Measurements from ENCODE around the gene TMEM233. TPM values are rescaled to one million over a fixed set of nuclear protein-coding genes. Genes with fewer than 3 reads are reported as not detected.
A peak's percentile ranks its signal among the peaks of the same experiment; 100 is the strongest.

TMEM233 gene
- total RNA-seq, 1 experiment from 2014 or later = 0.28 TPM

- Mint-ChIP-seq H3K27me3 (ENCODE audit: low read depth) (peaks cover 98% of the 10 kb centered on the region), H3K4me1 (peaks cover 27% of the 10 kb centered on the region), H3K4me3 (peak overlapping the region; percentile 84), H3K27ac (no peak overlapping the region), H3K36me3 (no peaks in the 10 kb centered on the region), H3K9me3 (no peaks in the 10 kb centered on the region)
- ChIA-PET POLR2A (no interaction called here), CTCF (interaction anchor here (1.0 to 3.1 kb wide), 5 partner anchors 13 to 1219 kb away, joined by 3 to 20 read pairs (median 5); partner anchors contain the start of gene SUDS3)
- peak; percentile 37 for DNase-seq (ENCODE audit: low spot score)
- peak; percentile 52 for ATAC-seq
- TF ChIP-seq CDX4 (CRISPR knock-in tag; IDR thresholded peaks at IDR 0.05; ENCODE audit: borderline replicate concordance) (no peak), ZNF423 (CRISPR knock-in tag; IDR thresholded peaks at IDR 0.05) (0 out of 2 replicates have a peak, but pooled peaks have one; percentile 20), NR2C2 (CRISPR knock-in tag; IDR thresholded peaks at IDR 0.05) (no peak), RELA (CRISPR knock-in tag; IDR thresholded peaks at IDR 0.05; ENCODE audit: borderline replicate concordance) (no peak)
Observed at GRCh38 chr12:119594772-119595445, 1.3 kb downstream of the TMEM233 start.

GRCh38 chr12:119598159-119598558, 4.6 kb downstream of the TMEM233 start:
- ATAC-seq (no peak), DNase-seq (ENCODE audit: low spot score) (no peak)
- Mint-ChIP-seq H3K27ac (no peak overlapping the region), H3K4me1 (peaks cover 25% of the 10 kb centered on the region), H3K4me3 (no peak overlapping the region), H3K9me3 (no peaks in the 10 kb centered on the region), H3K36me3 (no peaks in the 10 kb centered on the region), H3K27me3 (ENCODE audit: low read depth) (peaks cover 75% of the 10 kb centered on the region)
- POLR2A ChIA-PET = no interaction called here
- TF ChIP-seq E2F5 (CRISPR knock-in tag; IDR thresholded peaks at IDR 0.05) (no peak), SMAD3 (CRISPR knock-in tag; IDR thresholded peaks at IDR 0.05; ENCODE audit: borderline replicate concordance) (no peak), SMAD4 (CRISPR knock-in tag; IDR thresholded peaks at IDR 0.05) (no peak), ZMAT4 (CRISPR knock-in tag; IDR thresholded peaks at IDR 0.05) (no peak), ZNF671 (CRISPR knock-in tag; IDR thresholded peaks at IDR 0.05) (no peak), NR1H2 (CRISPR knock-in tag; IDR thresholded peaks at IDR 0.05) (no peak), ZNF232 (CRISPR knock-in tag; IDR thresholded peaks at IDR 0.05) (no peak), ZNF416 (CRISPR knock-in tag; IDR thresholded peaks at IDR 0.05) (no peak), KAT7 (CRISPR knock-in tag; IDR thresholded peaks at IDR 0.05; ENCODE audit: borderline replicate concordance) (no peak), RORB (CRISPR knock-in tag; IDR thresholded peaks at IDR 0.05) (no peak), ZNF121 (CRISPR knock-in tag; IDR thresholded peaks at IDR 0.05) (no peak), HMGA2 (CRISPR knock-in tag; IDR thresholded peaks at IDR 0.05) (no peak), ZNF219 (CRISPR knock-in tag; IDR thresholded peaks at IDR 0.05; ENCODE audit: borderline replicate concordance) (no peak), JAZF1 (CRISPR knock-in tag; IDR thresholded peaks at IDR 0.05) (no peak), GABPB1 (CRISPR knock-in tag; IDR thresholded peaks at IDR 0.05) (no peak), ZNF138 (CRISPR knock-in tag; conservative IDR thresholded peaks at IDR 0.05) (no peak)
- TF ChIP-seq, protein P1, sequence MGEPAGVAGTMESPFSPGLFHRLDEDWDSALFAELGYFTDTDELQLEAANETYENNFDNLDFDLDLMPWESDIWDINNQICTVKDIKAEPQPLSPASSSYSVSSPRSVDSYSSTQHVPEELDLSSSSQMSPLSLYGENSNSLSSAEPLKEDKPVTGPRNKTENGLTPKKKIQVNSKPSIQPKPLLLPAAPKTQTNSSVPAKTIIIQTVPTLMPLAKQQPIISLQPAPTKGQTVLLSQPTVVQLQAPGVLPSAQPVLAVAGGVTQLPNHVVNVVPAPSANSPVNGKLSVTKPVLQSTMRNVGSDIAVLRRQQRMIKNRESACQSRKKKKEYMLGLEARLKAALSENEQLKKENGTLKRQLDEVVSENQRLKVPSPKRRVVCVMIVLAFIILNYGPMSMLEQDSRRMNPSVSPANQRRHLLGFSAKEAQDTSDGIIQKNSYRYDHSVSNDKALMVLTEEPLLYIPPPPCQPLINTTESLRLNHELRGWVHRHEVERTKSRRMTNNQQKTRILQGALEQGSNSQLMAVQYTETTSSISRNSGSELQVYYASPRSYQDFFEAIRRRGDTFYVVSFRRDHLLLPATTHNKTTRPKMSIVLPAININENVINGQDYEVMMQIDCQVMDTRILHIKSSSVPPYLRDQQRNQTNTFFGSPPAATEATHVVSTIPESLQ (CRISPR knock-in tag; IDR thresholded peaks at IDR 0.05) = no peak
- TF ChIP-seq, protein P2, sequence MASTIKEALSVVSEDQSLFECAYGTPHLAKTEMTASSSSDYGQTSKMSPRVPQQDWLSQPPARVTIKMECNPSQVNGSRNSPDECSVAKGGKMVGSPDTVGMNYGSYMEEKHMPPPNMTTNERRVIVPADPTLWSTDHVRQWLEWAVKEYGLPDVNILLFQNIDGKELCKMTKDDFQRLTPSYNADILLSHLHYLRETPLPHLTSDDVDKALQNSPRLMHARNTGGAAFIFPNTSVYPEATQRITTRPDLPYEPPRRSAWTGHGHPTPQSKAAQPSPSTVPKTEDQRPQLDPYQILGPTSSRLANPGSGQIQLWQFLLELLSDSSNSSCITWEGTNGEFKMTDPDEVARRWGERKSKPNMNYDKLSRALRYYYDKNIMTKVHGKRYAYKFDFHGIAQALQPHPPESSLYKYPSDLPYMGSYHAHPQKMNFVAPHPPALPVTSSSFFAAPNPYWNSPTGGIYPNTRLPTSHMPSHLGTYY (CRISPR knock-in tag; IDR thresholded peaks at IDR 0.05) = no peak
- CTCF ChIA-PET = no interaction called here
